ACC112 (cell line): Measurements from ENCODE around the gene SECTM1.

Experiments used
- H2AFZ ChIP-seq: fragments of 200-600 bp; sonication (generic); one replicate; pipeline ENCODE4 v1.6.0; 2017; ENCODE audit warnings: antibody characterized with exemption, low read length; ENCODE audit not compliant: unreplicated experiment
- H3K27ac ChIP-seq: fragments of 200-600 bp; sonication (generic); 2 replicates; pipeline ENCODE4 v1.5.1; 2014; ENCODE audit warnings: low read depth, mild to moderate bottlenecking, antibody characterized with exemption, low read length, moderate library complexity
- H3K27me3 ChIP-seq: fragments of 200-600 bp; sonication (generic); 2 replicates; pipeline ENCODE4 v1.6.1; 2014; ENCODE audit warnings: mild to moderate bottlenecking, antibody characterized with exemption, low read length, moderate library complexity, mixed read lengths; ENCODE audit not compliant: insufficient read depth
- H3K36me3 ChIP-seq: fragments of 200-600 bp; sonication (generic); 2 replicates; pipeline ENCODE4 v1.6.1; 2016; ENCODE audit warnings: mild to moderate bottlenecking, antibody characterized with exemption, low read length, moderate library complexity, mixed read lengths; ENCODE audit not compliant: insufficient read depth
- H3K4me1 ChIP-seq: fragments of 200-600 bp; sonication (generic); one replicate; pipeline ENCODE4 v1.6.1; 2016; ENCODE audit warnings: low read length, mixed read lengths; ENCODE audit not compliant: insufficient read depth, unreplicated experiment, control insufficient read depth
- H3K4me3 ChIP-seq: fragments of 200-600 bp; sonication (generic); 2 replicates; pipeline ENCODE4 v1.5.1; 2014; ENCODE audit warnings: mild to moderate bottlenecking, low read depth, low read length
- H3K79me2 ChIP-seq: fragments of 200-600 bp; sonication (generic); one replicate; pipeline ENCODE4 v1.6.0; 2016; ENCODE audit warnings: low read length; ENCODE audit not compliant: control insufficient read depth, unreplicated experiment, insufficient read depth

SECTM1 gene

DNA sequence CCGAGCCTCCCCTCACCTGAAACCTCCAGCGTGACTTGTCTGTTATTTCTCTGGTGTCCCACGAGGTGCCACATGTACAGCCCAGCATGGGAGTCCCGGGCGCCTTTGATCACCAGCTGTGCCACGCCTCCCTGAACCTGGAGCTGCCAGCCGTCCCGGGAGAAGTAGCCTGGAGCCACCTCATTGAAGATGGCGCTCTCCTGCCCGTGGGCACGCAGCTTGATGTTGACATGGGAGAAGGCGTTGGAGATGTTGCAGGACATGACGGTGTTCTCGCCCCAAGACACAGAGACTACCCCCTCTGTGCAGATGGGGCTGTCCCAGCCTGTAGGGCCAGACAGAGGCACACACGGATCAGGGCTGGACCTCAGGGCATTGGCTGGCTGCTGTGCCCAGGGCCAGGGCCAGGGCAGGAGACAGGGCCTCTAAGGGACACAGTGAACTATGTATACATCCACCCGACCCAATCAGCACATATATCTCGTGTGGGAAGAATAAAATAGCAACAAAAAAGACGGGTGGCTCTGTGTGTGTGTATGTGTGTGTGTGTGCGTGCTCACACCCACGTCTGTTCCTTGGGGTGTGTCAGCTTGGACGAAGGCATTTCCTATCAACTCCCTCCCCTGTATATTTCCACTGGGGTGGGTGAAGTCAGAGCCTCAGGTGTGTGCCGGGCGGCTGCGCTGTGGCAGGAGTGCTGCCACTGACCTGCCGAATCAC, 8.8 kb downstream of the SECTM1 start:
- H3K4me1 ChIP-seq = peaks cover 2% of the 10 kb centered on the region
- no peaks in the 10 kb centered on the region for H3K36me3 ChIP-seq
- H2AFZ ChIP-seq = no peak overlapping the region
- H3K27me3 ChIP-seq = no peaks in the 10 kb centered on the region
- no peak overlapping the region for H3K4me3 ChIP-seq
- no peak overlapping the region for H3K27ac ChIP-seq
- peaks cover 2% of the 10 kb centered on the region for H3K79me2 ChIP-seq

DNA sequence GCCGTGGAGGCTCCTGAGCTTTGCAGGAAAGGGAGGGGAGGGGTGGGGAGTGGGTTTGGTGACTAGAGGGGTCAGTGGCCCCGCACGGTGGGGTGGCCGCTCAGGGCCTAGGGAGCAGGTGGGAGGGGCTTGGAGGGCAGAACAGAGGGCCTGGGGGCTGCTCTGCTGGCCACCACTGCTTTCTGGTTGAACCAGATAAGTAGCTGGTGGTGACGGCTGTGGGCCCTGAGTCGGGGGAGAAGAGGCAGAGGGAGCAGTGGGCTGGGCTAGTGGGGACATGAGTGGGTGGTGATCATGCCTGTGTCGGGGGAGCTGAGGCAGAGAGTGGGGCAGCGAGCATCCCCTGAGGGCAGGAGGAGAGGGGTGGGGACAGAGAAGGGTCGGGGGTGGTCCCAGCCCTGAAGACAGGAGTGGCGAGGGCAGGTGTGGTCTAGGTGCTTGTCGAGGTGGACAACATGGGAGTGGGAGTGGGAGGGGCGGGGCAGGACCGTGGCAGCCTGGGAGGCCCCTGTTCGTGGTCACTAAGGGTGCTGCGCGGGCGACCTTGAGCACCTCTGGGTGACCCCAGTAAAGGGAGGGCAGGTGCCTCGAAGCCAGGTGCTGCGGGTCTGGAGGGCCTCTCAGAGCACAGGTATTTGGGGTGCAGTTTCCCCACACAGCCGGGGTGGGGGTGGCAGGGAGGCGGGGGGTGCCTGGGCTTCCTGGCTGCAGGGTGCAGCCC, 9.9 kb downstream of the SECTM1 start:
- Histone ChIP-seq H3K4me3 (no peak overlapping the region), H3K36me3 (no peaks in the 10 kb centered on the region), H2AFZ (no peak overlapping the region), H3K4me1 (no peaks in the 10 kb centered on the region), H3K79me2 (no peaks in the 10 kb centered on the region), H3K27me3 (no peaks in the 10 kb centered on the region), H3K27ac (no peak overlapping the region)

DNA sequence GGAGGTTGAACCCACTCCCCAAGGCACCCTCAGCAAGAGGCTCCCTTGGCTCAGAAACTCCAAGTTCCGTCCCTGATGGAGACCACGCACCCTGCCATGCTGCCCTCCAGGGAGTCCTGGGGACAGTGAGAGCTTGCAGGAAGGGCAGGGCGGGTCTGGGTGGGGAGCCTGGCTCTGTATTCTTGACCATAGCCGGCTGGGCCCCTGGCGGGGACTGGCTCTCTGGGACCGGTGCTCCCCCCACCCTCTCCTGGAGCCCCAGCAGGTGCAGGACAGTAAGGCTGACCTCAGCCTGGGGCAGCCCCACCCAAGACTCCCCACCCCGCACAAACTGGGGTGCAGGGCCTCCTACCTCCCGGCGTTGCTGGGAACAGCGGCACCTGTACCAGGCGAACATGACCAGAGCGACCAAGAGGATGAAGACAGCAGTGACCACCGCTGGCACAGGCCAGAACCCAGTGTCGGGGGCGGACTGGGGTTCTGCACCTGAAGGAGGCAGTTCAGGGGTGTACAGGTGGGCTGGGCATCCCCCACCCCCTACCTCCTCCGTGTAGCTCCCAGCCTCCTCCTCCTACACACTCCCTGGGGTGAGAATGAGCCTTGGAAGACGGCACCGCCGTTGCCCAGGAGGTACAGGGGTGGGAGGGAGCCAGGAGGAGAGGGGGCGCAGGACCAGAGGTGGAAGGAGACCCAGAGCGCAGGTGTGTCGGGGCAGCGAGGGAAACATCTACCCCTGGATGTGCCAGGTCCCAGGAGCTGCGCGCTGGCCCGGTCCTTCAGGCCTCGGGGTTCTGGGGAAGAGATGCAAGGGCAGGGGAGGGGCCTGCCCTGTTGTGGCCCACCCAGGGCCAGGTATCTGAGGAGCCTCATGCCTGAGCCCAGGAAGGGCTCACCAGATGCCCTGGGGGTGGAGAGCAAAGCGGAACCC, 10.8 kb downstream of the SECTM1 start:
- H3K36me3 ChIP-seq = no peaks in the 10 kb centered on the region
- no peak overlapping the region for H2AFZ ChIP-seq
- no peaks in the 10 kb centered on the region for H3K27me3 ChIP-seq
- H3K27ac ChIP-seq = no peak overlapping the region
- H3K79me2 ChIP-seq = no peaks in the 10 kb centered on the region
- H3K4me1 ChIP-seq = no peaks in the 10 kb centered on the region
- H3K4me3 ChIP-seq = no peak overlapping the region

DNA sequence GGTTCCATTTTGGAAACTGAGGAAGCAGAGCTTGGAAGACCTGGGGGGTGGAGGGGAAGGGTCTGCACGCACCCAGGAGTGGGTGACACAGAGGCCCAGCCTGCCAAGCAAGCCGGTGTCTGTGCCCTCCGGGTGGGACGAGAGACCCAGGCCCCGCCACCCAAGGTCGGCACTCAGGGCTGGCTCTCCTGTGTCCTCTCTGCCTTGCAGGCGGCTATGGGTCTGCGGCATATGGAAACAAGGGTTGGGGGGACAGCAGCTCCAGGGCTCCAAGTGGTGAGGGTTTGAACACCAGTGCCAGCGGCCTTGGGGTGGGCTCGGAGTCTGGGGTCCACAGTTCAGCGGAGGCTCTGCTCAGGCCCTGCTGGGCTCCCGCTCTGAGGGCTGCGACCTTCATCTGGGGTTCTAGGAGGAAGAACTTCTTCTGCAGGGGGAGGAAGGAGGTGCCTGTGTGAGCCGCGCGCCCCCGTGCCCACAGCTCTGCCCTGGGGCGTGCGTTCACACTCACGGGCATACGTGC, 11.6 kb downstream of the SECTM1 start:
- Histone ChIP-seq H3K79me2 (no peaks in the 10 kb centered on the region), H3K4me3 (no peak overlapping the region), H3K27ac (no peak overlapping the region)

DNA sequence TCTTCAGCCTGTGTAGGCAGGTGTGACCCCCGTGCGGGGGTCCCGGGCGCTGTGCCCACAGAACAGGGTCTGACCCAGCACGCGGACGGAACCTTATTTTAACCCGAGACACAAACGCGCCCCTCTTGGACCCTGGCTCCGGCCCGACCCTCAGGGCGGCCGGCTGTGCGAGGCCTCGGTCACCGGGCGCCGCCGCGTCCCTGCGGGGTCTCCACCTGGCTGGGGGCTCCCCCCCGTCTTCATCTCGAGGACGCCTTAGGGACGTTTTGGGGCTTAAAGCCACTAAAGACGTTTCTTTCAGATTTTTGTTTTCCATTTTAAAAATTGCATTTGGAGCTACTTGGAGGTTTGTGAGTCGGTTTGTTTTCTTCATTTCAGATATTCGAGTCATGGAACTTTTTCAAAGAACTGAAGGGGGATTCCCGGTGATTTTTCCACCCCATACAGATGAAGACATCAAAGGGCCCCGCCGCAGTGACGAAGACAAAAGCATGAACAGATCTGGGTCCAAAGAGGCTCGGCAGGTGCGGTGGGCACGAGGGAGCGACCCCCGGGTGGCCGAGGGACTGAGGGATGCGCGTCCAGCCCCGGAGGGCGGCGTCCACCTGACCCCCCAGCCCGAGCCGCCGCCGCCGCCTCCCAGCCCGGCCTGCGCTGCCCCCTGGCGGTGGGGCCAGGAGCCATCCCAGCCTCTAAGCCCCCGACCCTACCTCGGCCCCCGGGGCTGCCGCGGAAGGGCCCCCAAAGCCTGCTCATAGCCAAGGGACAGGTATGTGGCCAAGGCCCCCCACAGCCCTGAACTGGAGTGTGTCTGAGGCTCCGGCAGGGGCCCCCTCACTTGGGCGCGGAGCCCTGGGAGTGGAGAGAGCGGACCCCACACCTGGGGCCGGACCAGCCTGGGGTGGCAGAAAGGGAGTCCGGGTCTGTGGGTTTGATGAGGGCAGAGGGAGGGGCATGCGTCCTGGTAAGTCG, 12.3 kb downstream of the SECTM1 start:
- Histone ChIP-seq H3K4me3 (no peak overlapping the region), H3K79me2 (no peaks in the 10 kb centered on the region), H3K27ac (0 out of 2 replicates have a peak overlapping the region, but pooled peaks have one; percentile 36), H3K27me3 (no peaks in the 10 kb centered on the region), H3K36me3 (no peaks in the 10 kb centered on the region), H3K4me1 (no peaks in the 10 kb centered on the region), H2AFZ (no peak overlapping the region)

More for the DNA sequence above, 11.6 kb downstream of the SECTM1 start:
- Histone ChIP-seq H3K4me1 (no peaks in the 10 kb centered on the region), H3K36me3 (no peaks in the 10 kb centered on the region), H3K27me3 (no peaks in the 10 kb centered on the region), H2AFZ (no peak overlapping the region)

DNA sequence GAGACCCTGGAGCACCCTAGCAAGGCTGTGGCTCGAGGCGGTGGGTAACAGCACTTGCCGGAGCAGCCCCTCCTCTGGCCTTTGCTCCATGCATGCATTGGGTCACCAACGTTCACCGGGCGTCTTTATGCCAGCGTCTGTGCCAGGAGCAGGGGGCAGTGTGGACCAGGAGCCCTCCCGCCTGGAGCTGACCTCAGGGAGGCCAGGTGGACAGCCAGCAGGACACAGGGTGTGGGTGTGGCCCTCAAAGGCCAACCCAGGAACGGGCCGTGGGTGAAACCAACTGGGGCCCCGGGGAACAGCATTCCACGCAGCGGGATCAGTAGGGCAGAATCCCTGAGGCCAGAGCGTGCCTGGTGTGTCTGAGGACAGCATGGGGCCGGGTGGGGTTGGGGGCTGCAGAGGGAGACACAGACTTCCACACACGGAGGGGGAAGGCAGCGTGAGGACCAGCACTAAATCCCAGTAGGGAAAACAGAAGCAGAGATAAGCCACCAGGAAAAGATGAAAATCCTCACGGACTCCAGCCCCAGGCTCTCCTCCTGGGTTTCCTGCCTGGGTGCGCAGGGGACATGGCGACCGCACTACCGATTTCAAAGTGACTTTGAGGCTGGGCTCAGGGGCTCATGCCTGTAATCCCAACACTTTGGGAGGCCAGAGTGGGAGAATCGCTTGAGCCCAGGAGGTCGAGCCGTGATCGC, 13.3 kb downstream of the SECTM1 start:
- Histone ChIP-seq H2AFZ (no peak overlapping the region), H3K4me3 (no peak overlapping the region), H3K27ac (no peak overlapping the region), H3K4me1 (peaks cover 7% of the 10 kb centered on the region), H3K36me3 (no peaks in the 10 kb centered on the region), H3K79me2 (no peaks in the 10 kb centered on the region), H3K27me3 (peaks cover 8% of the 10 kb centered on the region; the same call in 1 of the 2 replicates)

DNA sequence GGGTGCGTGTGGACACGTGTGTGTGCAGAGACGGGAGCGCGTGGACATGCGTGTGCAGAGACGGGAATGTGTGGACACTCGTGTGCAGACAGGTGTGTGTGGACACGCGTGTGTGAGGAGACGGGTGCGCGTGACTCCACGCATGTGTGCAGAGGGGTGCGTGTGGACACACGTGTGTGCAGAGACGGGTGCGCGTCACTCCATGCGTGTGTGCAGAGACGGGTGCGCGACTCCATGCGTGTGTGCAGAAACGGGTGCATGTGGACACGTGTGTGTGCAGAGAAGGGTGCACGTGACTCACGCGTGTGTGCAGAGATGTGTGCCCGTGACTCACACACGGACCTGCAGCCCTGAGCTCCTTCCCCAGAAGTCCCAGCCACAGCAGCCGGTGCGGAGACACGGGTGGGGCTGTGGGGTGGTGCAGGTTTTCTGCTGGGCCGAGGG, 13.9 kb downstream of the SECTM1 start:
- Histone ChIP-seq H3K79me2 (no peaks in the 10 kb centered on the region), H3K27ac (no peak overlapping the region), H3K36me3 (no peaks in the 10 kb centered on the region), H3K4me3 (no peak overlapping the region), H3K4me1 (peaks cover 7% of the 10 kb centered on the region), H3K27me3 (peaks cover 14% of the 10 kb centered on the region; the same call in 1 of the 2 replicates), H2AFZ (no peak overlapping the region)

DNA sequence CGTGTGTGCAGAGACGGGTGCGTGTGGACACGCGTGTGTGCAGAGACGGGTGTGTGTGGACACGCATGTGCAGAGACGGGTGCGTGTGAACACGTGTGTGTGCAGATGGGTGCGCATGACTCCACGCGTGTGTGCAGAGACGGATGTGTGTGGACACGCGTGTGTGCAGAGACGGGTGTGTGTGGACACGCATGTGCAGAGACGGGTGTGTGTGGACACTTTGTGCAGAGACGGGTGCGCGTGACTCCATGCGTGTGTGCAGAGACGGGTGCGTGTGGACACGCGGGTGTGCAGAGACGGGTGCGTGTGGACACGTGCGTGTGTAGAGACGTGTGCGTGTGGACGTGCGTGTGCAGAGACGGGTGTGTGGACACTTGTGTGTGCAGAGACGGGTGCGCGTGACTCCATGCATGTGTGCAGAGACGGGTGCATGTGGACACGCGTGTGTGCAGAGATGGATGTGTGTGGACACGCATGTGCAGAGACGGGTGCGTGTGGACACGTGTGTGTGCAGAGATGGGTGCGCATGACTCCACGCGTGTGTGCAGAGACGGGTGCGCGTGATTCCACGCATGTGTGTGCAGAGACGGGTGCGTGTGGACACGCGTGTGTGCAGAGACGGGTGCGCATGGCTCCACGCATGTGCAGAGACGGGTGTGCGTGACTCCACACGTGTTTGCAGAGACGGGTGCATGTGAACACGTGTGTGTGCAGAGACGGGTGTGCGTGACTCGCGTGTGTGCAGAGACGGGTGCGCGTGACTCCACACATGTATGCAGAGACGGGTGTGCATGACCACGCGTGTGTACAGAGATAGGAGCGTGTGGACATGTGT, 14.6 kb downstream of the SECTM1 start:
- H2AFZ ChIP-seq = no peak overlapping the region
- H3K27ac ChIP-seq = no peak overlapping the region
- peaks cover 7% of the 10 kb centered on the region for H3K4me1 ChIP-seq
- H3K36me3 ChIP-seq = no peaks in the 10 kb centered on the region
- H3K4me3 ChIP-seq = no peak overlapping the region
- no peaks in the 10 kb centered on the region for H3K79me2 ChIP-seq
- H3K27me3 ChIP-seq = peaks cover 17% of the 10 kb centered on the region; the same call in 1 of the 2 replicates

DNA sequence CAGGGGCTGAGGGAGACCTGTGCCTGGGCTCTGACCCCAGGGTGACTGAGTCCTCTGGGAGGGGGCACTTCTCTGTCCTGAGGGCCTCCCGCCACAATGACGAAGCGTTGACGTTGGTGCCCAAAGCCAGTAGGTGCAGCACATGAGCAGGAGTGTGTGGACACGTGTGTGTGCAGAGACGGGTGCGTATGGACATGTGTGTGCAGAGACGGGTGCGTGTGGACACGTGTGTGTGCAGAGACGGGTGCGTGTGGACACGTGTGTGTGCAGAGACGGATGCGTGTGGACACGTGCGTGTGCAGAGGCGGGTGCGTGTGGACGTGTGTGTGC, 15.4 kb downstream of the SECTM1 start:
- H2AFZ ChIP-seq = no peak overlapping the region
- H3K4me1 ChIP-seq = peaks cover 7% of the 10 kb centered on the region
- H3K27me3 ChIP-seq = peaks cover 17% of the 10 kb centered on the region; the same call in 1 of the 2 replicates
- H3K4me3 ChIP-seq = no peak overlapping the region
- H3K36me3 ChIP-seq = no peaks in the 10 kb centered on the region
- no peaks in the 10 kb centered on the region for H3K79me2 ChIP-seq
- H3K27ac ChIP-seq = no peak overlapping the region
